IMR-90 (cell line): ENCODE measurements around the gene RAPGEF1. TPM values are rescaled to one million over a fixed set of nuclear protein-coding genes. Genes with fewer than 3 reads are reported as not detected.

Experiments
- ATAC-seq: fragments of 200-7000 bp; cut with Tn5 transposase; 2 replicates; pipeline ENCODE4 v1.9.1; 2020; ENCODE audit warnings: low read depth, mild to moderate bottlenecking, moderate library complexity
- BruUV-seq: library from RNA; stranded (reverse); fragments of 400-500 nt; replicated peaks from 2 replicates; lab custom pipeline; 2021; lab: Mats Ljungman, UMichigan
- CTCF ChIA-PET: fragments of 300-600 bp; formaldehyde crosslinking; extraction: SDS; loops from one replicate; lab custom pipeline; 2021; ENCODE audit warnings: antibody characterized with exemption; lab: Yijun Ruan, JAX
- POLR2A ChIA-PET: fragments of 300-600 bp; sonication (Branson Sonifier 250); formaldehyde crosslinking; loops from one replicate; lab custom pipeline; 2022; ENCODE audit warnings: antibody characterized with exemption; ENCODE audit not compliant: unreplicated experiment; lab: Charles Lee
- DNase-seq: peaks from one replicate; pipeline ENCODE4 v3.0.0; 2013
- H2AFZ ChIP-seq: replicated peaks from 2 replicates; pipeline ENCODE3; 2013; ENCODE audit warnings: low read length, mild to moderate bottlenecking; ENCODE audit not compliant: poor library complexity
- H2AK5ac ChIP-seq: 2 replicates; pipeline ENCODE4 v1.6.1; 2013; ENCODE audit warnings: low read depth, low read length, inconsistent platforms
- H2AK9ac ChIP-seq: replicated peaks from 2 replicates; pipeline ENCODE3; 2013; ENCODE audit warnings: mild to moderate bottlenecking, low read depth, low read length, moderate library complexity; ENCODE audit not compliant: poor library complexity
- H2BK120ac ChIP-seq: 2 replicates; pipeline ENCODE4 v1.6.1; 2013; ENCODE audit warnings: low read depth, low read length, inconsistent platforms
- H2BK15ac ChIP-seq: 3 replicates; pipeline ENCODE4 v1.6.1; 2013; ENCODE audit warnings: low read depth, low read length, inconsistent platforms
- H2BK20ac ChIP-seq: 2 replicates; pipeline ENCODE4 v1.6.1; 2013; ENCODE audit warnings: low read depth, mild to moderate bottlenecking, inconsistent platforms, low read length, moderate library complexity
- H2BK5ac ChIP-seq: 2 replicates; pipeline ENCODE4 v1.6.1; 2013; ENCODE audit warnings: mild to moderate bottlenecking, low read depth, low read length, inconsistent platforms; ENCODE audit not compliant: poor library complexity, severe bottlenecking
- H3K14ac ChIP-seq: replicated peaks from 2 replicates; pipeline ENCODE4 v1.6.1; 2013; ENCODE audit warnings: low read depth, low read length, inconsistent platforms
- H3K18ac ChIP-seq: 2 replicates; pipeline ENCODE4 v1.6.1; 2013; ENCODE audit warnings: low read depth, low read length, control low read depth
- H3K23ac ChIP-seq: 2 replicates; pipeline ENCODE4 v1.6.1; 2013; ENCODE audit warnings: low read depth, low read length, inconsistent platforms
- H3K27ac ChIP-seq: 2 replicates; pipeline ENCODE4 v1.5.1; 2013; ENCODE audit warnings: mild to moderate bottlenecking, control low read depth, low read length; ENCODE audit not compliant: insufficient read depth
- H3K27me3 ChIP-seq: 2 replicates; pipeline ENCODE4 v1.6.1; 2013; ENCODE audit warnings: low read length; ENCODE audit not compliant: control insufficient read depth, insufficient read depth
- H3K36me3 ChIP-seq: 2 replicates; pipeline ENCODE4 v1.6.1; 2013; ENCODE audit warnings: low read length, mixed read lengths; ENCODE audit not compliant: control insufficient read depth, insufficient read depth
- H3K4ac ChIP-seq: 2 replicates; pipeline ENCODE4 v1.6.1; 2013; ENCODE audit warnings: low read depth, low read length, inconsistent platforms
- H3K4me1 ChIP-seq: 2 replicates; pipeline ENCODE4 v1.6.1; 2013; ENCODE audit warnings: low read length, mixed read lengths; ENCODE audit not compliant: control insufficient read depth, insufficient read depth
- H3K4me2 ChIP-seq: 2 replicates; pipeline ENCODE4 v1.6.1; 2013; ENCODE audit warnings: low read depth, mild to moderate bottlenecking, control low read depth, low read length, moderate library complexity
- H3K4me3 ChIP-seq: 2 replicates; pipeline ENCODE4 v1.5.1; 2013; ENCODE audit warnings: low read depth, mild to moderate bottlenecking, control low read depth, low read length, moderate library complexity; ENCODE audit not compliant: insufficient read depth
- H3K56ac ChIP-seq: 2 replicates; pipeline ENCODE4 v1.6.1; 2013; ENCODE audit warnings: low read length, inconsistent platforms; ENCODE audit not compliant: insufficient read depth; ENCODE audit errors: extremely low read depth
- H3K79me1 ChIP-seq, 2 experiments: 2 replicates each; pipeline ENCODE4 v1.6.1; 2013; ENCODE audit warnings: low read length in 2 of 2, inconsistent platforms in 1 of 2, low read depth in 1 of 2
- H3K9ac ChIP-seq: 2 replicates; pipeline ENCODE4 v1.6.1; 2013; ENCODE audit warnings: low read depth, low read length, control low read depth
- H3K9me1 ChIP-seq: 2 replicates; pipeline ENCODE4 v1.6.1; 2013; ENCODE audit warnings: low read length, inconsistent platforms; ENCODE audit not compliant: insufficient read depth
- H3K9me3 ChIP-seq: 2 replicates; pipeline ENCODE4 v1.6.1; 2013; ENCODE audit warnings: low read length; ENCODE audit not compliant: control insufficient read depth, insufficient read depth
- H4K20me1 ChIP-seq: 2 replicates; pipeline ENCODE4 v1.6.1; 2013; ENCODE audit warnings: low read length, inconsistent platforms; ENCODE audit not compliant: insufficient read depth
- H4K5ac ChIP-seq: 2 replicates; pipeline ENCODE4 v1.6.1; 2013; ENCODE audit warnings: mild to moderate bottlenecking, low read depth, low read length, control low read depth
- H4K8ac ChIP-seq, 2 experiments: 2 replicates each; pipeline ENCODE4 v1.6.1; 2013; ENCODE audit warnings: low read depth in 2 of 2, low read length in 2 of 2, control low read depth in 1 of 2, inconsistent platforms in 1 of 2
- H4K91ac ChIP-seq: 2 replicates; pipeline ENCODE4 v1.6.1; 2013; ENCODE audit warnings: low read depth, low read length, inconsistent platforms; ENCODE audit not compliant: insufficient read depth
- BHLHE40 ChIP-seq: fragments of 150-350 bp; IDR thresholded peaks from 2 replicates; pipeline ENCODE4 v1.6.1; 2016; ENCODE audit warnings: mild to moderate bottlenecking, low read depth, low read length
- CEBPB ChIP-seq: IDR thresholded peaks from 2 replicates; pipeline ENCODE4 v1.6.1; 2012; ENCODE audit warnings: low read depth, low read length, improper control_type of control experiment
- CHD1 ChIP-seq: IDR thresholded peaks from 2 replicates; pipeline ENCODE4 v1.6.1; 2012; ENCODE audit warnings: low read depth, low read length, improper control_type of control experiment
- CTCF ChIP-seq: conservative IDR thresholded peaks from 2 replicates; pipeline ENCODE4 v1.5.1; 2012; ENCODE audit warnings: mild to moderate bottlenecking, low read depth, low read length, improper control_type of control experiment
- ELK1 ChIP-seq: fragments of 150-350 bp; IDR thresholded peaks from 2 replicates; pipeline ENCODE4 v1.6.1; 2016; ENCODE audit warnings: low read depth, mild to moderate bottlenecking, low read length, moderate library complexity, borderline replicate concordance
- FOS ChIP-seq: fragments of 150-350 bp; IDR thresholded peaks from 2 replicates; pipeline ENCODE4 v1.6.1; 2016; ENCODE audit warnings: low read depth, low read length
- MAFK ChIP-seq: IDR thresholded peaks from 2 replicates; pipeline ENCODE4 v1.6.1; 2012; ENCODE audit warnings: low read depth, low read length, improper control_type of control experiment
- MAZ ChIP-seq: IDR thresholded peaks from 2 replicates; pipeline ENCODE4 v1.6.1; 2012; ENCODE audit warnings: low read depth, mild to moderate bottlenecking, low read length, improper control_type of control experiment, moderate library complexity, borderline replicate concordance
- MXI1 ChIP-seq: IDR thresholded peaks from 2 replicates; pipeline ENCODE4 v1.6.1; 2012; ENCODE audit warnings: low read depth, mild to moderate bottlenecking, low read length, moderate library complexity, borderline replicate concordance
- NFE2L2 ChIP-seq: fragments of 150-350 bp; IDR thresholded peaks from 2 replicates; pipeline ENCODE4 v1.6.1; 2016; ENCODE audit warnings: low read depth, mild to moderate bottlenecking, low read length
- RAD21 ChIP-seq: IDR thresholded peaks from 2 replicates; pipeline ENCODE4 v1.6.1; 2012; ENCODE audit warnings: low read length, improper control_type of control experiment
- RCOR1 ChIP-seq: IDR thresholded peaks from 2 replicates; pipeline ENCODE4 v1.6.1; 2012; ENCODE audit warnings: mild to moderate bottlenecking, low read length, improper control_type of control experiment; ENCODE audit not compliant: insufficient replicate concordance
- SMC3 ChIP-seq: fragments of 150-350 bp; IDR thresholded peaks from 2 replicates; pipeline ENCODE4 v1.6.1; 2016; ENCODE audit warnings: low read depth, mild to moderate bottlenecking, antibody characterized with exemption, low read length, moderate library complexity
- WGBS, 2 experiments: methylation state at CpG; one replicate each; pipeline versions ENCODE4 v1.1.5 to v1.1.7; 2013; ENCODE audit warnings: missing lambda C conversion rate in 2 of 2; ENCODE audit not compliant: insufficient read length in 1 of 2; ENCODE audit errors: extremely low coverage in 2 of 2; 5-methylcytosine and 5-hydroxymethylcytosine counted together
- dilution Hi-C: fragments of 300-500 bp; cut with HindIII; formaldehyde crosslinking; loops from one replicate; pipeline ENCODE4 v1.14.3; 2018; ENCODE audit warnings: low sequenced_read_pairs; ENCODE audit not compliant: unreplicated experiment
- in situ Hi-C: fragments of 300-500 bp; cut with MboI; formaldehyde crosslinking; loops from 3 replicates; pipeline ENCODE4 v1.14.3; 2019; ENCODE audit warnings: low sequenced_read_pairs, inconsistent platforms, mixed read lengths
- intact Hi-C: fragments of 100-400 bp; cut with micrococcal nuclease; formaldehyde crosslinking; loops from 2 replicates; pipeline ENCODE4 v1.10.0; 2022
- polyA plus RNA-seq, 3 experiments: library from polyadenylated mRNA; depleted of rRNA; stranded (reverse); fragments of >200 nt; gene quantifications; 2 replicates each; pipeline ENCODE4 v1.2.3, GENCODE V29; 2012; ENCODE audit warnings: low replicate concordance in 1 of 3
- total RNA-seq: library from RNA; depleted of rRNA; stranded (reverse); fragments of >200 nt; gene quantifications from 2 replicates; pipeline ENCODE4 v1.2.3, GENCODE V29; 2012

The RAPGEF1 gene
- total and polyA plus RNA-seq, 2 of the 4 experiments (the other 2 are of a cell fraction) = 13.1 to 22.3 TPM

GRCh38 chr9:131732636-131733289 is 7.1 kb downstream of the RAPGEF1 start:
- Histone ChIP-seq H3K4me2 (no peak overlapping the region; the same call in 1 of the 2 replicates), H3K23ac (no peak overlapping the region), H3K14ac (no peak overlapping the region), H3K27me3 (no peaks in the 10 kb centered on the region), H2AK9ac (peak overlapping the region; percentile 17), H3K79me1 (peaks cover 31 to 89% of the 10 kb centered on the region in 2 experiments), H4K91ac (0 out of 2 replicates have a peak overlapping the region, but pooled peaks have one; percentile 33), H2BK20ac (peak overlapping the region; percentile 62; the same call in 1 of the 2 replicates), H3K4me3 (no peak overlapping the region), H2AK5ac (peak overlapping the region; percentile 86), H3K56ac (no peak overlapping the region), H3K18ac (no peak overlapping the region), H3K4ac (peak overlapping the region; percentile 78), H2BK120ac (peak overlapping the region; percentile 33; the same call in 1 of the 2 replicates), H2BK5ac (no peak overlapping the region), H4K20me1 (peaks cover 87% of the 10 kb centered on the region), H3K9me3 (no peaks in the 10 kb centered on the region), H2BK15ac (peak overlapping the region; percentile 13; the same call in 1 of the 3 replicates), H4K8ac (no peak overlapping the region), H3K27ac (no peak overlapping the region), H3K9me1 (peaks cover 43% of the 10 kb centered on the region), H3K4me1 (peaks cover 42% of the 10 kb centered on the region), H3K9ac (no peak overlapping the region), H3K36me3 (no peaks in the 10 kb centered on the region), H2AFZ (no peak overlapping the region), H4K5ac (no peak overlapping the region)
- ChIA-PET CTCF (interaction anchor here (1.1 kb wide), 1 partner anchor 18 kb away, joined by 5 read pairs; no protein-coding TSS in a partner anchor), POLR2A (no interaction called here)
- in situ Hi-C loops = no loop called here
- intact Hi-C loops = loop anchor here (5.0 kb wide), 2 partner anchors 55 to 75 kb away; no protein-coding TSS in a partner anchor
- WGBS, 2 experiments = 100% methylated on average over 1 of the region's 12 CpGs; no CpG with 5 or more reads in 1 of the 2 experiments
- no TSS peak for BruUV-seq
- dilution Hi-C loops = no loop called here
- DNase-seq (no peak), ATAC-seq (no peak)
- TF ChIP-seq MAFK (no peak), MXI1 (no peak), CTCF (no peak), SMC3 (no peak), NFE2L2 (no peak), ELK1 (no peak), CHD1 (no peak), CEBPB (no peak), RAD21 (no peak), RCOR1 (no peak), FOS (no peak), MAZ (no peak), BHLHE40 (no peak)
